GM12873 (cell line): Measurements from ENCODE around the gene GANC.

ENCODE experiments used
- TF ChIP-seq, protein P1 (sequence below): IDR thresholded peaks from 2 replicates; pipeline ENCODE4 v1.5.1; 2012; ENCODE audit warnings: low read depth, mild to moderate bottlenecking, moderate library complexity, low read length, control low read depth; ENCODE audit not compliant: insufficient read depth; ENCODE audit errors: missing control alignments

Gene GANC

DNA sequence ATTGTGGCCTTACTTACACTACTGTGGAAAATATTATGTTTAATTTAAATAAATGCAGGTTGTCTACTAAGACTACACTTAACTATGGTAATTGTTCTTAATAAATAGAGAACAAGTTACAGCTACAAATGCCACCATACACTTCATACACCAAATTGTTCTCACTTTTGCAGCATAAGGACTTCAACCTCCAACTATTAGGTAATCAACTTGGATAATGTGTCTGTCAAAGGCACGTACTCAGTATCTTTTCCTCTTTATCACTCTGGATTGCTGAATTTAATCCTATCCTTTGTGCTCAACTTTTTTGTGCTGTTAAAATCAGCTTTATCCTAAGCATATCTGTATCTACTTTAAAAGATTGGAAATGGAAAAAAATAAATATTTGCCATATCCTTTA lies 41.8 kb downstream of the GANC start:
- TF ChIP-seq, protein P1, sequence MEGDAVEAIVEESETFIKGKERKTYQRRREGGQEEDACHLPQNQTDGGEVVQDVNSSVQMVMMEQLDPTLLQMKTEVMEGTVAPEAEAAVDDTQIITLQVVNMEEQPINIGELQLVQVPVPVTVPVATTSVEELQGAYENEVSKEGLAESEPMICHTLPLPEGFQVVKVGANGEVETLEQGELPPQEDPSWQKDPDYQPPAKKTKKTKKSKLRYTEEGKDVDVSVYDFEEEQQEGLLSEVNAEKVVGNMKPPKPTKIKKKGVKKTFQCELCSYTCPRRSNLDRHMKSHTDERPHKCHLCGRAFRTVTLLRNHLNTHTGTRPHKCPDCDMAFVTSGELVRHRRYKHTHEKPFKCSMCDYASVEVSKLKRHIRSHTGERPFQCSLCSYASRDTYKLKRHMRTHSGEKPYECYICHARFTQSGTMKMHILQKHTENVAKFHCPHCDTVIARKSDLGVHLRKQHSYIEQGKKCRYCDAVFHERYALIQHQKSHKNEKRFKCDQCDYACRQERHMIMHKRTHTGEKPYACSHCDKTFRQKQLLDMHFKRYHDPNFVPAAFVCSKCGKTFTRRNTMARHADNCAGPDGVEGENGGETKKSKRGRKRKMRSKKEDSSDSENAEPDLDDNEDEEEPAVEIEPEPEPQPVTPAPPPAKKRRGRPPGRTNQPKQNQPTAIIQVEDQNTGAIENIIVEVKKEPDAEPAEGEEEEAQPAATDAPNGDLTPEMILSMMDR, result no peak

DNA sequence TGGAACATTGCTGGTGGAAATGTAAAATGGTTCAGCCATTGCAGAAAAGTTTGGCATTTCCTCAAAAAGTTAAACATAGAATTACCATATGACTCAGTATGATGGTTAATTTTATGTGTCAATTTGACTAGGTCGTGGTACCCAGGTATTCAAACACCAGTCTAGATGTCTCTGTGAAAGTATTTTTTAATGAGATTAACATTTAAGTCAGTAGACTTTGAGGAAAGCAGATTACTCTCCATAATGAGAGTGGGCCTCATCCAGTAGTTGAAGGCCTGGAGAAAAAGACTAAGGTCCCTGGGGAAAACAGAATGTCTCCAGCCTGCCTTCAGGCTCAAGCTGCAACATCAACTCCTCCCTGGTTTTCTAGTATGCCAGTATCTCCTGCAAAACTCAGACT lies 42.5 kb downstream of the GANC start:
- TF ChIP-seq, protein P1, result no peak

DNA sequence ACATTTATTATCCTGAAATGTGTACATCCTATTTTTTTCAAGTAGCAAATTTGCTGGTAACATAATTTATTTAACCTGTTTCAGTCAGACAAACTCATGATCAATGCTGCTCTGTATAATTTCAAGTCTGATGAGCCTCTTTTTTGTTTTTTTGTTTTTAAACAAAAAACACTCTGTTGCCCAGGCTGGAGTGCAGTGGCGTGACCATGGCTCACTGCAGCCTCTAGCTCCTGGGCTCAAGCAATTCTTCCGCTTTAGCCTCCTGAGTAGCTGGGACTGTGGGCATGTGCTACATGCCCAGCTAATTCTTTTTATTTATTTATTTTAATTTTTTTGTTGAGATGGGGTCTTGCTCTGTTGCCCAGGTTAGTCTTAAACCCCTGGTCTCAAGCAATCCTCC lies 46.2 kb downstream of the GANC start:
- TF ChIP-seq, protein P1, result no peak

DNA sequence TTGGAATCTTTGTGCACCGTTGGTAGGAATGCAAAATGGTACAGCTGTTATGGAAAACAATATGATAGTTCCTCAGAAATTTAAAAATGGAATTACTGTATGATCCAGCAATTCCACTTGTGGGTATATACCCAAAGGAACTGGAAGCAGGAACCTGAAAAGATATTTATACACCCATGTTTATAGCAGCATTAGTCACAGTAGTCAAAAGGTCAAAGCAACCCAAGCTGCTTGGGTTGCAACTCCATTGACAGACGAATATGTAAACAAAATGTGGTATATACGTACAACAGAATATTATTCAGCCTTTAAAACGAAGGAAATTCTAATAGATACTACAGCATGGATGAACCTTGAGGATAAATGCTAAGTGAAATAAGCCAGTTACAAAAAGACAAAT lies 51.3 kb downstream of the GANC start:
- TF ChIP-seq, protein P1, result no peak

DNA sequence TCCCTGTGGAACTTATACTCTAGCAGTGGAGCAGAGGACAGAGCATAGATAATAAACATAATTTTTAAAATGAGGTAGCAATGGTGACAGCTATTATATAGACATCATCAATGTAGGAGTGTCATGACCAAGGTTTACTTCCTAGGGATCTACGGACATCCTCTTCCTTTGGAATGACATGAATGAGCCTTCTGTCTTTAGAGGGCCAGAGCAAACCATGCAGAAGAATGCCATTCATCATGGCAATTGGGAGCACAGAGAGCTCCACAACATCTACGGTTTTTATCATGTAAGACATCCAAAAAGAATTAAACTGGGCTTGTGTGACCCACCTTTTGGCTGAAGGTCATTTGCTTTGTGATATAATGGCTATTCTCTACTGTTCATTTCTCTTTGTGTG lies 56.2 kb downstream of the GANC start:
- TF ChIP-seq, protein P1, result no peak

DNA sequence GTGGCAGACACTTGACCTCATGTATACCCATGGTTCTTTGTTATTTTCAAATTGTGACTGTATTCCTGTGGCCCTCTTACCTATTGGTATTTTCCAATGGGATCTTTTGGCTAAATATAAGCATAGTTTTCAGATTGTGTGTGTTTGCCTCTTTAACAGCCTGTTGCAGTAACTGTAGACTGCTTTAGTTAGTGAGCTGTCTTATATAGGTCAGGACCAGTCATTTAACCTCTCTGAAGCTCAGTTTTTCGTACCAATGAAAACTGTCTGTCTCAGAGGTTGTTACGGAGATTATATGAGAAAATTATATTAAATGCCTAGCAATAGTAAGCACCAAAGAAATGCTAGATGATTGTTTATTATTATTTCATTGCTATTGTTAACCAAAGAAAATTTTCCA lies 57.0 kb downstream of the GANC start:
- TF ChIP-seq, protein P1, result no peak

DNA sequence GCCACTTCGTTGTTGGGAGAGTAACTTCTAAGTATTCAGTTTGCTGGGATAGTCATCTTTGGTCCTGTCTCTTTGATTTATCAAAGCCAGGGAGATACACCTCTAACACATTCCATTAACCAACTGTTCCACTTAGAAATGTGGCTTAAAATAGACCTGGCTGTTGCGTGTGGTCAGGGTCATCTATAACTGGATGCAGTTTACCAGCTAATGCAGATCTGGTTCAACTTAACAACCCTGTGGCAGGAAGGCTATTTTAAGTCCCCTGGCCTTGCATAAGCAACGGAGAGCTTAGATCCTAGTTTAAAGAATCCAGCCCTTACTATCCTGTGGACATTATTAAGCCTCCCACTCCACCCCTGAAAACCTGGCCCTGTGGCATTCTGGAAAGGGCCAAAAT lies 58.2 kb downstream of the GANC start:
- TF ChIP-seq, protein P1, result no peak
